Measurements from ENCODE around the gene RNF44. TPM values are rescaled to one million over a fixed set of nuclear protein-coding genes. Genes with fewer than 3 reads are reported as not detected.

RNF44 gene
- total and polyA plus RNA-seq, 5 donors = 16.5 to 31.7 (median 26.1) TPM

GRCh38 chr5:176542135-176542595 is 5.0 kb upstream of the RNF44 start:
- H3K4me1 ChIP-seq (ENCODE audit: control insufficient read depth, insufficient read depth, low read length) = no peaks in the 10 kb centered on the region
- no peak for ATAC-seq

GRCh38 chr5:176541338-176542134 is 4.3 kb upstream of the RNF44 start:
- intact Hi-C loops (cut with DNase I) = no loop called here
- ATAC-seq = no peak
- peak; percentile 69 to 85 (median 83) for DNase-seq
- no peak overlapping the region for H3K4me3 ChIP-seq (ENCODE audit: low read length)
- H3K4me1 ChIP-seq (ENCODE audit: control insufficient read depth, insufficient read depth, low read length) = no peaks in the 10 kb centered on the region
- peak overlapping the region; percentile 0 for H3K27ac ChIP-seq (ENCODE audit: low read length)
- H3K9me3 ChIP-seq (ENCODE audit: control insufficient read depth, low read length) = no peaks in the 10 kb centered on the region
- WGBS = 55% methylated on average over 12 of the region's 12 CpGs
- no peaks in the 10 kb centered on the region for H3K27me3 ChIP-seq (ENCODE audit: control insufficient read depth, insufficient read depth)

More at GRCh38 chr5:176542135-176542595, 5.0 kb upstream of the RNF44 start:
- 61% methylated on average over 16 of the region's 16 CpGs for WGBS
- peak in 2 of 3 donors; percentile 73 to 74 for DNase-seq
- intact Hi-C loops (cut with DNase I) = no loop called here
- Histone ChIP-seq H3K9me3 (ENCODE audit: control insufficient read depth, low read length) (no peaks in the 10 kb centered on the region), H3K27ac (ENCODE audit: low read length) (peak overlapping the region; percentile 72), H3K27me3 (ENCODE audit: control insufficient read depth, insufficient read depth) (no peaks in the 10 kb centered on the region), H3K4me3 (ENCODE audit: low read length) (peak overlapping the region; percentile 90)

GRCh38 chr5:176540956-176541337 is 3.7 kb upstream of the RNF44 start:
- peak in 1 of 3 donors; percentile 22 for DNase-seq
- ATAC-seq = no peak
- WGBS = 91% methylated on average over 8 of the region's 8 CpGs
- intact Hi-C loops (cut with DNase I) = no loop called here
- H3K27ac ChIP-seq (ENCODE audit: low read length) = no peak overlapping the region
- H3K4me1 ChIP-seq (ENCODE audit: control insufficient read depth, insufficient read depth, low read length) = no peaks in the 10 kb centered on the region
- no peak overlapping the region for H3K4me3 ChIP-seq (ENCODE audit: low read length)
- no peaks in the 10 kb centered on the region for H3K27me3 ChIP-seq (ENCODE audit: control insufficient read depth, insufficient read depth)
- no peaks in the 10 kb centered on the region for H3K9me3 ChIP-seq (ENCODE audit: control insufficient read depth, low read length)

GRCh38 chr5:176540476-176540899 is 3.3 kb upstream of the RNF44 start:
- no peaks in the 10 kb centered on the region for H3K4me1 ChIP-seq (ENCODE audit: control insufficient read depth, insufficient read depth, low read length)
- no peaks in the 10 kb centered on the region for H3K27me3 ChIP-seq (ENCODE audit: control insufficient read depth, insufficient read depth)
- no peaks in the 10 kb centered on the region for H3K9me3 ChIP-seq (ENCODE audit: control insufficient read depth, low read length)
- ATAC-seq = no peak
- WGBS = 87% methylated on average over 8 of the region's 8 CpGs
- H3K27ac ChIP-seq (ENCODE audit: low read length) = no peak overlapping the region
- intact Hi-C loops (cut with DNase I) = no loop called here
- no peak for DNase-seq
- no peak overlapping the region for H3K4me3 ChIP-seq (ENCODE audit: low read length)

- H3K4me3 ChIP-seq (ENCODE audit: low read length) = no peak overlapping the region
- peaks cover 13% of the 10 kb centered on the region for H3K4me1 ChIP-seq (ENCODE audit: control insufficient read depth, insufficient read depth, low read length)
- intact Hi-C loops (cut with DNase I) = loop anchor here in 2 of 4 donors (10.0 kb wide), 2 partner anchors 94 to 124 kb away; partner anchors contain the start of genes FAF2 (in 2 of the 2) and CLTB (in 1 of the 2)
- no peak overlapping the region for H3K27ac ChIP-seq (ENCODE audit: low read length)
- no peaks in the 10 kb centered on the region for H3K9me3 ChIP-seq (ENCODE audit: control insufficient read depth, low read length)
- no peaks in the 10 kb centered on the region for H3K27me3 ChIP-seq (ENCODE audit: control insufficient read depth, insufficient read depth)
- DNase-seq (no peak), ATAC-seq (no peak)
- 27% methylated on average over 5 of the region's 5 CpGs for WGBS
Observed at GRCh38 chr5:176538989-176539384, 1.8 kb upstream of the RNF44 start.

- no peaks in the 10 kb centered on the region for H3K27me3 ChIP-seq (ENCODE audit: control insufficient read depth, insufficient read depth)
- H3K4me3 ChIP-seq (ENCODE audit: low read length) = peak overlapping the region; percentile 28
- intact Hi-C loops (cut with DNase I) = loop anchor here in 2 of 4 donors (10.0 kb wide), 2 partner anchors 94 to 124 kb away; partner anchors contain the start of genes FAF2 (in 2 of the 2) and CLTB (in 1 of the 2)
- ATAC-seq (no peak), DNase-seq (no peak)
- WGBS = 26% methylated on average over 13 of the region's 13 CpGs
- H3K4me1 ChIP-seq (ENCODE audit: control insufficient read depth, insufficient read depth, low read length) = peaks cover 18% of the 10 kb centered on the region
- H3K9me3 ChIP-seq (ENCODE audit: control insufficient read depth, low read length) = no peaks in the 10 kb centered on the region
- peak overlapping the region; percentile 75 for H3K27ac ChIP-seq (ENCODE audit: low read length)
Observed at GRCh38 chr5:176538230-176538988, 1.2 kb upstream of the RNF44 start.

- no peaks in the 10 kb centered on the region for H3K27me3 ChIP-seq (ENCODE audit: control insufficient read depth, insufficient read depth)
- no peaks in the 10 kb centered on the region for H3K9me3 ChIP-seq (ENCODE audit: control insufficient read depth, low read length)
- H3K27ac ChIP-seq (ENCODE audit: low read length) = peak overlapping the region; percentile 97
- ATAC-seq (peak; percentile 92), DNase-seq (peak; percentile 99)
- H3K4me1 ChIP-seq (ENCODE audit: control insufficient read depth, insufficient read depth, low read length) = peaks cover 20% of the 10 kb centered on the region
- H3K4me3 ChIP-seq (ENCODE audit: low read length) = peak overlapping the region; percentile 97
- WGBS = under 1% methylated on average over 43 of the region's 43 CpGs
- intact Hi-C loops (cut with DNase I) = loop anchor here in 2 of 4 donors (10.0 kb wide), 2 partner anchors 93 to 123 kb away; partner anchors contain the start of genes FAF2 (in 2 of the 2) and CLTB (in 1 of the 2)
Observed at GRCh38 chr5:176537554-176538229, 490 bp upstream of the RNF44 start.

- H3K4me3 ChIP-seq (ENCODE audit: low read length) = peak overlapping the region; percentile 97
- intact Hi-C loops (cut with DNase I) = loop anchor here in 2 of 4 donors (10.0 kb wide), 2 partner anchors 92 to 122 kb away; partner anchors contain the start of genes FAF2 (in 2 of the 2) and CLTB (in 1 of the 2)
- no peaks in the 10 kb centered on the region for H3K9me3 ChIP-seq (ENCODE audit: control insufficient read depth, low read length)
- H3K27ac ChIP-seq (ENCODE audit: low read length) = peak overlapping the region; percentile 91
- peaks cover 20% of the 10 kb centered on the region for H3K4me1 ChIP-seq (ENCODE audit: control insufficient read depth, insufficient read depth, low read length)
- no peaks in the 10 kb centered on the region for H3K27me3 ChIP-seq (ENCODE audit: control insufficient read depth, insufficient read depth)
- DNase-seq (peak; percentile 84 to 92 (median 92)), ATAC-seq (peak; percentile 49 to 68)
- under 1% methylated on average over 43 of the region's 43 CpGs for WGBS
Observed at GRCh38 chr5:176536132-176536901, 885 bp downstream of the RNF44 start.

- intact Hi-C loops (cut with DNase I) = loop anchor here in 2 of 4 donors (10.0 kb wide), 2 partner anchors 91 to 121 kb away; partner anchors contain the start of genes FAF2 (in 2 of the 2) and CLTB (in 1 of the 2)
- peak in 1 of 3 donors; percentile 47 for DNase-seq
- Histone ChIP-seq H3K27ac (ENCODE audit: low read length) (peak overlapping the region; percentile 44), H3K9me3 (ENCODE audit: control insufficient read depth, low read length) (no peaks in the 10 kb centered on the region), H3K4me3 (ENCODE audit: low read length) (peak overlapping the region; percentile 97), H3K4me1 (ENCODE audit: control insufficient read depth, insufficient read depth, low read length) (peaks cover 20% of the 10 kb centered on the region), H3K27me3 (ENCODE audit: control insufficient read depth, insufficient read depth) (no peaks in the 10 kb centered on the region)
- no peak for ATAC-seq
- 3% methylated on average over 9 of the region's 9 CpGs for WGBS
Observed at GRCh38 chr5:176535664-176536131, 1.5 kb downstream of the RNF44 start.
